Vagina (tissue), 2 donors: Measurements from ENCODE around the gene ATP13A2.

ENCODE experiments used
- POLR2A ChIP-seq, 2 donors: fragments of 450-650 bp; IDR thresholded peaks; one replicate each; pipeline ENCODE4 v1.6.1; 2017; ENCODE audit warnings: antibody characterized with exemption in 2 of 2, mild to moderate bottlenecking in 2 of 2, moderate library complexity in 2 of 2
- POLR2AphosphoS5 ChIP-seq, 2 donors: sonication (generic); formaldehyde crosslinking; IDR thresholded peaks; one replicate each; pipeline ENCODE4 v1.9.0; 2017; ENCODE audit warnings: antibody characterized with exemption in 2 of 2, mild to moderate bottlenecking in 2 of 2, low read depth in 1 of 2; ENCODE audit not compliant: insufficient read depth in 1 of 2

GRCh38 chr1:16967095-16967575 lies 44.6 kb downstream of the ATP13A2 start:
- no peak for TF ChIP-seq POLR2A (IDR thresholded peaks at IDR 0.05)
- no peak for TF ChIP-seq POLR2AphosphoS5 (IDR thresholded peaks at IDR 0.05; ENCODE audit: insufficient read depth in 1 of 2, low read depth in 1 of 2)
